Stimulated activated CD4-positive, alpha-beta T cell treated with anti-CD3 and anti-CD28 coated beads, Interleukin-15, amount 100 ng/mL, for 48 hours (primary cell): ENCODE results near the gene PLCD1.
"Not testable (repeated sequence)": the region's sequence is repeated elsewhere in the genome, so short reads cannot be mapped to it uniquely, and the experiment has no call there.

ENCODE experiments used
- DNase-seq, 2 donors: peaks; one replicate each; pipeline ENCODE4 v3.0.0-alpha.2; 2020; ENCODE audit warnings: low read depth in 2 of 2

The PLCD1 gene

DNA sequence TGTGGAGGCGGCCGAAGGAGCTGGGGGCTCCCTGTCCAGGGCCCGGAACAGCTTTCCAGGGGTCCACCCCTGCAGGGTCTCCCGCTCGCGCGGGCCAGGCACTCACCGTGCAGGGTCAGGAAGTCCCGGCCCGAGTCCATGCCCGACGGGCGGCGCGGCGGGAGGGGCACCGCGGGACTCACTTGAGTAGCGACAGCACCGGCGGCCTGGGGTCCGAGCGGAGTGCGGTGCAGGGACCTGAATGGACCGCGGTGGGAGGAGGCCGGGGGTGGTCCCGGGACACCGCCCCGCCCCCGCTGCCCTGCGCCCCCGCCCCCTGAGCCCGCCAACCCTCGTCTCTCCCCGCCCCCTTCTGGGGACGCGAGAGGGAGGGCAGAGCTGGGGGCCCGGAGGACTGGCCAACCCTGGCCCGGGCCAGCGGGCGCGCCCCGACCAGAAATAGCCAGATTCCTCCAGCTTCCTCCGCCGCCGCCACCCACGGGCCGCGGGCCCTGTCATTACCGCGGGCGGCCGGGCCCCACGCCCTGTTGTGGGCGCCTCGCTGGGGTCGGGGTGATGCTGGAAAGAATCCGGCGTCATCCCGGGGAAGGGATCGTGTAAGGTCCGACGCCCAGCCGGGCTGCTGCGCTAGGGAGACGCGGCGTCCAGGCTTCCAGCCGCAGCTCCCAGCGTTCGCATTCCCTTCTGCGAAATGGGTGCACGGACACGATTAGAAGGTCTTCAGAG lies at the start of gene PLCD1:
Gene PLCD1, minus strand, starts transcription at position 243 of the 726 bp plus-strand sequence. Its CDS starts 103 bp downstream, at position 140.
- DNase-seq, result peak in 1 of 2 donors; percentile 14

DNA sequence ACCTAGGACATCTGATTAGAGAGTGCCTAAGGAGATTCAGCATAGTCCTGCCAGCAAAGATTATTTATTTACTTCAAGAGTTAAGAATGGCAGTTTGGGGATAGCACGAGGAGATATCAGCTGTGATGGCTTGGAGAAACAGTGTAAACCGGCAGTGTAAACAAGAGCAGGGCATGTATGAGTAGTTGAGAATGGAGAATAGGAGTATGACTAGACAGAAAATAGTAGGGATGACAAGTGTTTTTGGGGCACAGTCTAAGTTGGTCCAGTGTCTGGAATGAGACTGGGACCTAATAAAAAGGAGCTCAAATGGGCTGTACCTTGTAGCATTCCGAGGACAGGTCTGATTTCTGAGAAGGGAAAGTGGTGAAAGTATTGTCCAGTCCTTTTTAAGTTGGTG lies 47.6 kb upstream of the PLCD1 start:
- not testable (repeated sequence) for DNase-seq

DNA sequence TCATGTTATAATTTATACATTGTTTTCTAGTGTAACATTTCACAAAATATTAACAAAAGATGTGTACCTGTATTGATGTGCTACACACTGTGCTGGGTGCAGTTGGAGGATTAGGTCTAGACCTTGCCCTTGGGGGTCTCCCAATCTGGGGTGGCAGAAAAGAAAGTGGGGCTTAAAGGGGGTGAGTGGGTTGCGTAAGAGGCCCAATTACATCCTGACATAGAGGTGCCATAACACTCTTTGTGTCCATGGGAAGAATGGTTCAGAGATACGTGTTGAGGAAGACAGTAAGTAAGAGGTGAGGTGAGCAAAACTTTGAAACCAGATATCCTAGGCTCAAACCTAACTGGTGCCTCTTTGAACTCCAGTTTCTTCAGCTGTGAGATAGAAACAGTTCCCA lies 40.6 kb upstream of the PLCD1 start:
- no peak for DNase-seq

DNA sequence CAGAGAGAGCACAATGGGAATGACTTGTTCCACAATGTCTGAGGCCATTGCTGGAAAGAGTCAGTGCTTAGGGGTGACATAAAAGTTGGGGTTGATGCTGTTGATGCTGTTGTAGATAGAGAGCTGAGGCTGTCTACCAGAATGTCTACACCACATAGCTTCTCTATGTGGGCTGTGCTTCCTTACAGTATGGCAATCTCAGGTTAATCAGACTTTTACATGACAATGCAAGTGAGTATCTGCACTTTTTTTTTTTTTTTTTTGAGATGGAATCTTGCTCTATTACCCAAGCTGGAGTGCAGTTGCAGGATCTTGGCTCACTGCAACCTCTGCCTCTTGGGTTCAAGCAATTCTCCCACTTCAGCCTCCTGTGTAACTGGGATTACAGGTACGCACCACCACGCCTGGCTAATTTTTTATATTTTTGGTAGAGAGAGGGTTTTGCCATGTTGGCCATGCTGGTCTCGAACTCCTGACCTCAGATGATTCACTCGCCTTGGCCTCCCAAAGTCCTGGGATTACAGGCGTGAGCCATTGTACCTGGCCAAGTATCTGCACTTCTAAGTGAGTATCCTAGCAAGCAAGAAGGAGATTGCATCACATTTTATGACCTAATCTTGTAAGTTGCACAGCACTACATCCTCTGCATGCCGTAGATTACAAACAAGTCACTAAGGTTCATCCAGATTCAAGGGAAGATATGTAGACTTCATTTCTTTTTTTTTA lies 38.2 kb upstream of the PLCD1 start:
- no peak for DNase-seq

DNA sequence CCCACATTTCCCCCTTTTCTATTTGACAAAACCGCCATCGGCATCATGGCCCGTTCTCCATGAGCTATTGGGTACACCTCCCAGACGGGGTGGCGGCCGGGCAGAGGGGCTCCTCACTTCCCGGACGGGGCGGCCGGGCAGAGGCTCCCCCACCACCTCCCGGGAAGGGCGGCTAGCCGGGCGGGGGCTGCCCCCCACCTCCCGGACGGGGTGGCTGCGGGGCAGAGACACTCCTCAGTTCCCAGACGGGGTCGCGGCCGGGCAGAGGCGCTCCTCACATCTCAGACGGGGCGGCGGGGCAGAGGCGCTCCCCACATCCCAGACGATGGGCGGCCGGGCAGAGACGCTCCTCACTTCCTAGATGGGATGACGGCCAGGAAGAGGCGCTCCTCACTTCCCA lies 35.0 kb upstream of the PLCD1 start:
- not testable (repeated sequence) for DNase-seq

DNA sequence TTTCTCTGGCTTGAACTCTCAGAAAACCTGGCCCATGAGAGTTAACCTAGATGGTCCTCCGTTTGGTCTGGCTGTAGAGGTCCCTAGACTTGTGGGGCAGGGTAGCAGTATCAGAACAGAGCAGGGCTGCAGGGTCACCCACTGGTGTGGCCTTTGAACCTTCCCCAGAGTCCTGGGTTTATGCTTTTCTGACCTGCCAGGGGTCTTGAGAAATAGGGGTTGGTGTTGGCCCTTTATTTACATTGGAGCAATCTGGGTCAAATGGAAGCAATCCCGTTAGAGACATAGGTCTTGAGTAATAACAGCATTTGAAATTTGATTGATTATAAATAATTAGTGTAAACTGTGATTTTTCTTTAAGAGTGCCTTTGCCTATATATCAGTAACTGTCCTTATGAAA lies 33.4 kb upstream of the PLCD1 start:
- DNase-seq, result no peak

DNA sequence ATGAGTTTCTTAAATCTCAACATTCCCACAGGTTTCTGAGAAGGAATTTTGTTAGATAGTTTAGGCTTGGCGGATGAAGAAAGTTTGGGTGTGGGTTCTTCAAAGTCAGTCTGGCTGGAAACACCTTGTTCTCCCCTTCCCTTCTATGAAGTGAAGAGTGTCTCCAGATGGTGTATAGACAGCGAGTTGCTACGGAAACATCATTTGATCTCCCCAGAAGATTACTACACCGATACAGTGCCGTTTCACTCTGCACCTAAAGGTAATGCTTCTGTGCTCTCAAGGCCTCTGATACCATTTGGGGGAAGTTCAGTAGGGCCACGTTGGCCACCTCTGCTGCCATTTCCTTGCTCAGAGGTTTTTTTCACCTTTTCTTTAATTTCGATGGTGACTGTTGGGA lies 30.1 kb upstream of the PLCD1 start:
- no peak for DNase-seq

DNA sequence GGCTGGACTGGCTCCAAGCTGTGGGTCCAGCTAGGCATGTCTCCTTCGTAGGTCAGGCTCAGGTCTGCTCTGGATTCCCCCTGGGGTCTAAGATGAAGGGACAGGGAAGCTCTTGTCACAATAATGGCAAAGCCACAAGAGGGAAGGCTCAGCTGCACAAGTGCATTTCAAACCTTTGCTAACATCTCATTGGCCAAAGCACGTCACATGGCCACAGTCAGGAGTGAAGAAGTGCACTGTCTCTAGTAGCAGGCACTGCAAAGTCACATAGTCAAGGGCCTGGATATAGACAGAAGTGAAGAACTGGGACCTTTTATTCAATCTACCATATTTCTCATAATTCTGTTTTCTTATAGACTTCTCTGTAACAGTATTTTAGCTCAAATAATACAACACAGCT lies 29.7 kb upstream of the PLCD1 start:
- DNase-seq, result no peak

DNA sequence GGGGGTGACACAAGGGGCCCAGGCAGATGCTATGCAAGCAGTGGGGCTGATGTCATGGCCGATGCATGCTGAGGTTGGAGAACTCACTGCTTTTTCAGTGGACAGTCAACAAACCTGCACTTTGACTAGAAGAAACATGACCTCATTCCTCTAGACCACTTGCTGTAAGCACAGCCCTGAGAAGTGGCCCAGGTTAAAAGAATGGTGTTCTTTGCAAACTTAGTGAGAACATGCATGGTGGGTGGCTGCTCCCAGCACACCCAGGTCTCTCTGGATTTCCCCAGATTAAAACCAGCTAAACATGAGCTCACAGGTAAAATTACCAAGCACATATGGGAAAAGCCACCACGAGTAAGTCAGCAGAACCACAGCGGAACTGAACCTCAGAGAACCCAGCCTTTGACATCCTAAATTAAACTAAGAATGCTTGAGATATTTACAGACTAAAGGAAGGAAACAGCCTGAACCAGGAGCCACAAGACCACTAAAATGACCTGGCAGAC lies 25.1 kb upstream of the PLCD1 start:
- DNase-seq, result no peak

DNA sequence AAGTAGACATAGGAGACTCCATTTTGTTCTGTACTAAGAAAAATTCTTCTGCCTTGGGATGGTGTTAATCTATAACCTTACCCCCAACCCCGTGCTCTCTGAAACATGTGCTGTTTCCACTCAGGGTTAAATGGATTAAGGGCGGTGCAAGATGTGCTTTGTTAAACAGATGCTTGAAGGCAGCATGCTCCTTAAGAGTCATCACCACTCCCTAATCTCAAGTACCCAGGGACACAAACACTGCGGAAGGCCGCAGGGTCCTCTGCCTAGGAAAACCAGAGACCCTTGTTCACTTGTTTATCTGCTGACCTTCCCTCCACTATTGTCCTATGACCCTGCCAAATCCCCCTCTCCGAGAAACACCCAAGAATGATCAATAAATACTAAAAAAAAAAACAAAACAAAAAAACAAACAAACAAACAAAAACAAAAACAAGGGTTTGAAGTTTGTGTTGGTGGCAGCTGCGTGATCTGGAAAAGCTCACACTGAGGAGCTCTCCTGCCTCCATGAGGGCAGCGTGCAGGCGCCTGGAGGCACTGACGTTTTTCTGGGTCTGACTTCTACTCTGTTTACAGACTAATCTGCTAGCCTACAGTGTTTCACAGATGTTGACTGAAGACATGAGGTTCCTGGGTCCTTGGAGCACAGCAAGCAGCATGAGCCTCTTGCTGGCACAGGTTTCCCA lies 24.5 kb upstream of the PLCD1 start:
- DNase-seq, result not testable (repeated sequence)

DNA sequence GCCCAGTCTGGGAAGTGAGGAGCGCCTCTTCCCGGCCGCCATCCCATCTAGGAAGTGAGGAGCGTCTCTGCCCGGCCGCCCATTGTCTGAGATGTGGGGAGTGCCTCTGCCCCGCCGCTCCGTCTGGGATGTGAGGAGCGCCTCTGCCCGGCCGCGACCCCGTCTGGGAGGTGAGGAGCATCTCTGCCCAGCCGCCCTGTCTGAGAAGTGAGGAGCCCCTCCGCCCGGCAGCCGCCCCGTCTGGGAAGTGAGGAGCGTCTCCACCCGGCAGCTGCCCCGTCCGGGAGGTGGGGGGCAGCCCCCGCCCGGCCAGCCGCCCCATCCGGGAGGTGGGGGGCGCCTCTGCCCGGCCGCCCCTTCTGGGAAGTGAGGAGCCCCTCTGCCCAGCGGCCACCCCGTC lies 23.8 kb upstream of the PLCD1 start:
- DNase-seq, result not testable (repeated sequence)

DNA sequence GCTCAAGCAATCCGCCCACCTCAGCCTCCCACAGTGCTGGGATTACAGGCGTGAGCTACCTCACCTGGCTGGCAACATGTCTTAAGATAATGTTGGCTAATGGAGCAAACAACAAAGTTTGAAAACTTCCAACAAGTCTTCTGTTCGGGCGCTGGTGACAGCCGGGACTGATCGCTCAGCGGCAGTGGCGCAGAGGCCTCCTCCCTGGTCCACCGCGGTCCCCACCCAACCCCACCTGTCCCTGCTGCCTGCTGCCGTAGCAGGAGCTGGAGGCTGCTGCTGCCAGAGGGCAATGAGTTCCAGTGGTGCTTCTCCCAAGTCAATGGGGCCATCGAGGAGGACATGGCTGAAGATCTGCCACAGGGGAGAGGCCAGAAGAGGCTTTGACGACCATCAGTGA lies 21.7 kb upstream of the PLCD1 start:
- no peak for DNase-seq

DNA sequence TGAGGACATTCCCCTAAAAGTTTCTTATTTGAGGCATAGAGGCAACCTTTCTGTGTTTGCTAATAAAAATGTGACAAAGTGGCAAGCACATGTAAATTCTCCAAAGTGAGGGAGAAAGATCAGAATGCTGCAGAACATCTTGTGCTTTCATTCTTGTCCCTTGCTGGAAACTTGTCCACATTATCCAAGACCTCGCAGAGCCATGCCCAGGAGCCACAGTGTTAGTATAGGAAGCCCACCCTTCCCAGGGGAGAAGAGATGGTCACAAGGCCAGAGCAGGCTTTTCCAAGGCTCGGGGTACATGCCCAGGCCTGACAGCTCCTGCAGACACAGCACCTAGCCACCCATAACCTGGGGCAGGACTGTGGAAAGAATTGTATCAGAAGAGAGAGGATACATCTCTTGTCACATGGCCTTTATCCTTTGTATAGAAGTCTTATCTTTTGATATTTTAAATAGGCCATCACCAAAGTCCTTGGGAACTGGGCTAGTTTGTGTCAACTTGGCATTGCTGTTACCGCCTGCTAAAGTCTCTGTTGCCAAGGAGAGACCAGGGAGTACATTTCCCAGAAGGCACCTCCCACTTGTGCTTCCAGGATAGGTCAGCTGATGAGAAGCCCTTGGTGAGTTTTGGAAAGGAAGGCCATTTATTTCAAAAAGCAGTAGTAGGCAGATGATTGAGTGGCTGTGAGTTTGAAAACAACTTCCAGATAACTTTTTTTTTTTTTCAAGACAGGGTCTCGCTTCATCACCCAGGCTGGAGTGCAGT lies 20.1 kb upstream of the PLCD1 start:
- no peak for DNase-seq

DNA sequence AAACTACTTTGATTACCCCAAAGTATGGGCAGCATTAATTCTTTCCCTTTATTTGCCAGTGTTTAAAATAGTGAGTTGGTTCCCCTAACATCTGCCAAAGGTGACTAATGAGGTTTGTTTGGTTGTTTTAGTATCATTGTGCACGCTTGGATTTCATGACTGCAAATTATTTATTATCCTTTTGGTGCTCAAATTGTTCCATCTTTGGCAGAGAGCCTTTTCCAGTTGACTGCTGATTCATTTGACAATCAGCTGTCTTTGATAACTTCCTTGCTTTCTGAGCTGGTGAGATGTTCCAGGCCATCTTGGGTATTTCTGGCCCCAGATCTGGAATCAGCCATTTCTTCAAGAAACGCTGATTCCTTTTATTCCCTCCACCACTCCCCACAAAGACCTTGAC lies 18.5 kb upstream of the PLCD1 start:
- no peak for DNase-seq

DNA sequence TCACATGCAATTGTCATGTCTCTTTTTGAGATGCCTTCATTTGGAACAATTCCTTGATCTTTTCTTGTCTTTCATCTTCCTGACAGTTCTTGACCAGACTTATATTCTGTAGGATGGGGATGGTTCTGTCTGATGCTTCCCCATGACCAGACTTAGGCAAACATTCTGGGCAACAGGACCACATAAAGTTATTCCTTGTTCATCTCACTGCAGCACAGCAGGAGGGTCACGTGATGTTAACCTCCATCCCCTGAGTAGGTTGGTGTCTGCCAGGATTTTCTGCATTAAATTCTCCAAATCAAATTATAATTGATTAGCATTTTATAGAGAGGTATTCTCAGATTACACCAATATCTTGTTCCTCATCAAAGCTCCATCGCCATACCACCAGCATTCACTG lies 17.4 kb upstream of the PLCD1 start:
- no peak for DNase-seq

DNA sequence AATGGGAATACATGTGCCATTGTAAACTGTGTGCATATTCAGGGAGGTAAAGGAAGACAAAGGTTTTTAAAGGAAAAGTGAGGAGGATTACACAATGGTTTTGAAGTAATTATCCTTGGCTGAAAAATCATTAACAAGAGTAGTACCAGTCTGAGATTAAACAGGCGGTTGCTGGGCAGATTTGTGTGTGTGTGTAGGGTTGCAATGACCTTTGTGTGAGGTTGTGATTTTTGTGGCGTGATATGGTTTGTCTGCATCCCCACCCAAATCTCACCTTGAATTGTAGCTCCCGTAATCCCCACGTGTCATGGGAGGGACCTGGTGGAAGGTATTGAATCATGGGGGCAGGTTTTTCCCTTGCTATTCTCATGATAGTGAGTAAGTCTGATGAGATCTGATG lies 16.6 kb upstream of the PLCD1 start:
- DNase-seq, result no peak

DNA sequence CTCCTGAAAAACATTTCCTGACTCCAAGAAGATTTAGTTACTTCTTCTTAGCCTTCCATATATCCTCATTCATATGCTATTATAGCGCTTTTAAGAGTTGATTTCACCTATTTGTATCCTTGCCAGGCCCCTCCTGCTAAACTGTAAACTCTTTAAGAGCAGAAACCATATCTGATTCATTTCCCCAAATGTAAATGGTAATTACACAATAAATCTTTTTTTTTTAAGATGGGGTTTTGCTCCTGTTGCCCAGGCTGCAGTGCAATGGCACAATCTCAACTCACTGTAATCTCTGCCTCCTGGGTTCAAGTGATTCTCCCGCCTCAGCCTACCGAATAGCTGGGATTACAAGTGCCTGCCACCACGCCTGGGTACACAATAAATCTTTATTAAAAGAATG lies 14.0 kb upstream of the PLCD1 start:
- no peak for DNase-seq

DNA sequence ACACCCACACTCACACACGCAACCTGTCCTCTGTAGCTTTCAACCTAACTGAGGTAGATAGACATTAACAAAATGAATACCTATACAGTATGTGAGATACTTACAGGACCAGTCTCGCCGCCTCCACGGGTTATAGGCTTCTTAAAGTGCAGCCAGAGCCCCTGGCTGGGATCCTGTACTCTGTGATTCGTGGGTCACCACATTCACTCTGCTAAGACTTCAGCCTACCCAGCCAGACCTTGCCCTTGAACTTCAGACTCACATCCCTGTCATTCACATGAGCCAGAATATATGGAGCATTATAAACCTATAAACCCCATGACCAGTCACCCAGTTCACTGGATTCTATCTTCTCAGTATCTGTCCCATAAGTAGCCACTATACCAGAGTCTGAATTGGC lies 11.0 kb upstream of the PLCD1 start:
- DNase-seq, result no peak

DNA sequence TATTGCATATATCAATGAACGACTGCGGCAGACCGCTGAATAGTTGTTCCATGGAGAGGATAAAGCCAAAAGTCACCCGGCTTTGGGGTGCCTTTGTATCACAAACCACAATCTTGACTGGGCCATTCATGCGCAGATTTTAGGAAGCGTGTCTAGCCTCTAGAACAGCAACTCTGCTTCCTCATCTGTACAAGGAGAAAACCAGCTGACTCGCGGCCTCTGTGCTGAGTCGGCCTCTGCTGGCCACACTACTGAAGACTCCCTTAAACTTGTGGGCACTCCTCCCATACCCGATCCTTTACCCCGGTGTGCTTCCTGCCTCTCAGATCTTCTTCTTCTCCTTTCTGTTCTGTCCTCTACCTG lies 10.4 kb upstream of the PLCD1 start:
- no peak for DNase-seq

DNA sequence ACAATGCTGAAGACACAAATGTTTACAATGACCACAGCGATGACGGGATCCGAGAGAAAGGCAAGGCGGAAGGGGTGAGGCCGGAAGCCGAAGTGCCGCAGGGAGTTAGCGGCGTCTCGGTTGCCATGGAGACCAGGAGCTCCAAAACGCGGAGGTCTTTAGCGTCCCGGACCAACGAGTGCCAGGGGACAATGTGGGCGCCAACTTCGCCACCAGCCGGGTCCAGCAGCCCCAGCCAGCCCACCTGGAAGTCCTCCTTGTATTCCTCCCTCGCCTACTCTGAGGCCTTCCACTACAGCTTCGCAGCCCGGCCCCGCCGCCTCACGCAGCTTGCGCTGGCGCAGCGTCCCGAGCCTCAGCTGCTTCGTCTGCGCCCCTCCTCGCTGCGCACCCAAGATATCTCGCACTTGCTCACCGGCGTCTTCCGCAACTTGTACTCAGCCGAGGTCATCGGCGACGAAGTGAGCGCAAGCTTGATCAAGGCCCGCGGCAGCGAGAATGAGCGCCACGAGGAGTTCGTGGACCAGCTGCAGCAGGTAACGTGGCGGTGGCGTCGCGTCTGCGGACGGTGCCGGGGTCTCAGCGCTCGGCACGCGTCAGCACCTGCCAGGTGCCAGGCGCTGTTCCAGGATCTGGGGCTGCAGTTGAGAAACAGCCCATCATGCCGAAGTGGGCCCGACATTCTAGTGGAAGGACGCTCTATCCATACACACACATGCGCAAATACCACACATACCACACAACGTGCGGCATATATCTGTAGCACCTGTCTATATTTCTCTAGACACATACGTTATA lies 9.9 kb upstream of the PLCD1 start, which contains the start of gene DLEC1:
Gene DLEC1, plus strand, starts transcription at position 108 of the 798 bp plus-strand sequence. Its CDS starts 18 bp downstream, at position 126.
- DNase-seq, result peak; percentile 71 to 77

DNA sequence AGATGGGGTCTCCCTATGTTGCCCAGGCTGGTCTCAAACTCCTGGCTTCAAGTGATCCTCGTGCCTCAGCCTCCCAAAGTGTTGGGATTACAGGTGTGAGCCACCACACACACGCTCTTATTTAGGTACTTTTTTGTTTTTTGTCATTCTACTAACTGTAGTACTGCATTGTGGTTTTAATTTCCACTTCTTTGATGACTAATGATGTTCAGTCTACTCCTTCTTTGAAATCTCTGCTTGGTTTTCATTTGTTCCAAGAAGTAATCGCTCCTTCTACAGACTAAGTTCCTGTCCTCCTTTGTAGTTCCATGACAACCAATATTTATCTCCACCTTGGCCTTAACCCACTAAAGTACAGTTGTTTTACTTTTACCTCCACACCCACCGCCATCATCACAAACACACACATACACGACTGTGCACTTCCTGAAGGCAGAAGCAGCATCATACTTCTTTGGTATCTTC lies 9.0 kb upstream of the PLCD1 start:
- no peak for DNase-seq
